B cell (primary cell): ENCODE data around the gene CBARP. TPM values are rescaled to one million over a fixed set of nuclear protein-coding genes. Genes with fewer than 3 reads are reported as not detected.

ENCODE experiments used
- ATAC-seq: fragments of 200-7000 bp; cut with Tn5 transposase; one replicate; pipeline ENCODE4 v1.10.0; 2021; ENCODE audit warnings: low read depth, mild to moderate bottlenecking, moderate number of reproducible peaks, moderate library complexity
- CTCF ChIA-PET: fragments of 350-600 bp; sonication (Branson Sonifier 250); formaldehyde crosslinking; loops from one replicate; lab custom pipeline; 2021; ENCODE audit warnings: antibody characterized with exemption, inconsistent platforms; lab: Charles Lee
- POLR2A ChIA-PET: fragments of 350-600 bp; sonication (Branson Sonifier 250); formaldehyde crosslinking; loops from one replicate; lab custom pipeline; 2021; ENCODE audit warnings: antibody characterized with exemption; lab: Charles Lee
- DNase-seq: peaks from one replicate; pipeline ENCODE4 v3.0.0; 2013
- H2AFZ ChIP-seq: 2 replicates; pipeline ENCODE4 v1.6.1; 2012; ENCODE audit warnings: mild to moderate bottlenecking, low read depth, low read length; ENCODE audit not compliant: insufficient read depth, poor library complexity, severe bottlenecking
- H3K27ac ChIP-seq, 2 donors: 1 replicate in 1 of 2; 2 replicates in 1 of 2; pipeline ENCODE4 v1.5.1; 2012 to 2013; ENCODE audit warnings: low read length in 2 of 2, mild to moderate bottlenecking in 2 of 2, moderate library complexity in 1 of 2
- H3K27me3 ChIP-seq, 4 experiments: fragments of 200-600 bp in 1 of 4; sonication (generic) in 1 of 4; replicated peaks in 1 of 4; 1 replicate in 2 of 4; 2 replicates in 2 of 4; pipeline versions ENCODE4 v1.6.1 to v1.7.0; 2013 to 2016; ENCODE audit warnings: low read length in 3 of 4, mild to moderate bottlenecking in 2 of 4, mixed read lengths in 1 of 4, moderate library complexity in 1 of 4; ENCODE audit not compliant: insufficient read depth in 4 of 4, control insufficient read depth in 3 of 4; ENCODE audit errors: control extremely low read depth in 1 of 4
- H3K36me3 ChIP-seq, 2 experiments: replicated peaks in 1 of 2; 1 replicate in 1 of 2; 2 replicates in 1 of 2; pipeline versions ENCODE4 v1.6.1 to v1.7.1; 2013; ENCODE audit warnings: low read length in 1 of 2; ENCODE audit not compliant: insufficient read depth in 2 of 2, control insufficient read depth in 1 of 2; ENCODE audit errors: control extremely low read depth in 1 of 2, extremely low read depth in 1 of 2
- H3K4me1 ChIP-seq, 2 donors: fragments of 200-600 bp in 1 of 2; sonication (generic) in 1 of 2; 1 replicate in 1 of 2; 2 replicates in 1 of 2; pipeline versions ENCODE4 v1.5.1 to v1.6.1; 2013 to 2017; ENCODE audit warnings: low read length in 2 of 2; ENCODE audit not compliant: control insufficient read depth in 2 of 2, insufficient read depth in 2 of 2
- H3K4me2 ChIP-seq: replicated peaks from 2 replicates; pipeline ENCODE3; 2012; ENCODE audit warnings: mild to moderate bottlenecking, low read depth, low read length; ENCODE audit not compliant: poor library complexity, severe bottlenecking
- H3K4me3 ChIP-seq, 5 experiments: fragments of 200-600 bp in 1 of 5; sonication (generic) in 1 of 5; 1 replicate in 3 of 5; 2 replicates in 2 of 5; pipeline versions ENCODE4 v1.5.1 to v1.7.0; 2011 to 2016; ENCODE audit warnings: low read length in 4 of 5, mild to moderate bottlenecking in 4 of 5, low read depth in 2 of 5, control low read depth in 1 of 5, moderate library complexity in 1 of 5; ENCODE audit not compliant: insufficient read depth in 1 of 5; ENCODE audit errors: control extremely low read depth in 1 of 5, extremely low read depth in 1 of 5
- H3K79me2 ChIP-seq: fragments of 200-600 bp; sonication (generic); one replicate; pipeline ENCODE4 v1.6.0; 2016; ENCODE audit warnings: low read length; ENCODE audit not compliant: control insufficient read depth, insufficient read depth
- H3K9ac ChIP-seq: fragments of 200-600 bp; sonication (generic); 2 replicates; pipeline ENCODE4 v1.6.1; 2017; ENCODE audit warnings: mild to moderate bottlenecking, low read length, moderate library complexity
- H3K9me3 ChIP-seq, 3 donors: one replicate each; pipeline versions ENCODE4 v1.6.1 to v1.7.1; 2013; ENCODE audit warnings: low read length in 2 of 3; ENCODE audit not compliant: control insufficient read depth in 2 of 3, insufficient read depth in 1 of 3; ENCODE audit errors: control extremely low read depth in 1 of 3
- H4K20me1 ChIP-seq: 2 replicates; pipeline ENCODE4 v1.6.0; 2012; ENCODE audit warnings: mild to moderate bottlenecking, low read length; ENCODE audit not compliant: insufficient read depth, control insufficient read depth, poor library complexity, severe bottlenecking
- H3K27ac Mint-ChIP-seq: one replicate; pipeline ENCODE4 v1.8.0; 2021; ENCODE audit warnings: mixed read lengths
- H3K27me3 Mint-ChIP-seq: one replicate; pipeline ENCODE4 v1.8.0; 2021; ENCODE audit warnings: mixed read lengths
- H3K4me1 Mint-ChIP-seq: one replicate; pipeline ENCODE4 v1.8.0; 2021; ENCODE audit warnings: mixed read lengths
- H3K4me3 Mint-ChIP-seq: one replicate; pipeline ENCODE4 v1.8.0; 2021; ENCODE audit warnings: mixed read lengths
- H3K9me3 Mint-ChIP-seq: one replicate; pipeline ENCODE4 v1.8.0; 2022; ENCODE audit warnings: mixed read lengths; ENCODE audit not compliant: insufficient read depth
- CTCF ChIP-seq: fragments of 200-600 bp; IDR thresholded peaks from one replicate; pipeline ENCODE4 v1.8.0; 2022; ENCODE audit warnings: antibody characterized with exemption, mild to moderate bottlenecking
- EZH2 ChIP-seq: IDR thresholded peaks from 2 replicates; pipeline ENCODE4 v1.6.1; 2012; ENCODE audit warnings: borderline replicate concordance, low read depth, mild to moderate bottlenecking, moderate library complexity, low read length; ENCODE audit not compliant: insufficient read depth, poor library complexity, severe bottlenecking
- WGBS: methylation state at CpG from one replicate; pipeline ENCODE4 v1.1.5; 2013; ENCODE audit warnings: missing lambda C conversion rate; ENCODE audit not compliant: insufficient coverage; 5-methylcytosine and 5-hydroxymethylcytosine counted together
- intact Hi-C: fragments of 100-400 bp; cut with micrococcal nuclease; formaldehyde crosslinking; loops from one replicate; pipeline ENCODE4 v1.10.0; 2022
- polyA plus RNA-seq: library from polyadenylated mRNA; depleted of rRNA; stranded (reverse); fragments of >200 nt; gene quantifications from 2 replicates; pipeline ENCODE4 v1.2.3, GENCODE V29; 2012
- total RNA-seq, 2 donors: library from RNA; stranded (reverse); fragments of 120-200 nt in 1 of 2; gene quantifications; 1 replicate in 1 of 2; 2 replicates in 1 of 2; pipeline versions ENCODE4 v1.2.3 to v1.2.4, GENCODE V29; 2013 to 2022

The CBARP gene
- total and polyA plus RNA-seq, 2 donors (not counting 1 experiment from before 2014, with no cell fraction given), result not detected

- 59% methylated on average over 37 of the region's 39 CpGs for WGBS
- intact Hi-C loops, result no loop called here
- Mint-ChIP-seq H3K27ac (peak overlapping the region; percentile 87), H3K9me3 (no peaks in the 10 kb centered on the region), H3K4me1 (peaks cover 22% of the 10 kb centered on the region), H3K27me3 (no peaks in the 10 kb centered on the region), H3K4me3 (peak overlapping the region; percentile 67)
- H2AFZ ChIP-seq, result peak overlapping the region; percentile 49
- no peaks in the 10 kb centered on the region for H3K27me3 ChIP-seq
- CTCF ChIA-PET, result interaction anchor here (0.6 to 1.4 kb wide), 5 partner anchors 10 to 149 kb away, joined by 3 to 5 read pairs (median 4); no protein-coding TSS in a partner anchor
- H3K9me3 ChIP-seq, result no peaks in the 10 kb centered on the region
- H3K9ac ChIP-seq, result peak overlapping the region; percentile 29
- H3K4me2 ChIP-seq, result peak overlapping the region; percentile 68
- ATAC-seq (peak; percentile 75), DNase-seq (peak; percentile 78)
- TF ChIP-seq EZH2 (no peak), CTCF (no peak)
- peaks cover 0 to 21% of the 10 kb centered on the region in 2 experiments for H3K36me3 ChIP-seq
- peaks cover 99% of the 10 kb centered on the region for H4K20me1 ChIP-seq
- H3K79me2 ChIP-seq, result peaks cover 97% of the 10 kb centered on the region
- H3K27ac ChIP-seq, result peak overlapping the region; percentile 50 to 84
- POLR2A ChIA-PET, result no interaction called here
- peaks cover 16 to 20% of the 10 kb centered on the region in 2 donors for H3K4me1 ChIP-seq
- H3K4me3 ChIP-seq, result peak overlapping the region in 1 of 5 experiments; percentile 12
Measured at GRCh38 chr19:1213391-1214286, 24.2 kb downstream of the CBARP start.
